Activated CD4-positive, alpha-beta memory T cell treated with anti-CD3 and anti-CD28 coated beads, Interleukin-2, amount 10 ng/mL, durations not matched to agents 7 days and 5 days (primary cell): ENCODE results near the gene TENM3. TPM values are rescaled to one million over a fixed set of nuclear protein-coding genes. Genes with fewer than 3 reads are reported as not detected.

Experiments
- CTCF ChIA-PET: fragments of 350-600 bp; sonication (Branson Sonifier 250); formaldehyde crosslinking; loops from one replicate; lab custom pipeline; 2021; ENCODE audit warnings: antibody characterized with exemption, inconsistent platforms; lab: Charles Lee
- POLR2A ChIA-PET: fragments of 350-600 bp; sonication (Branson Sonifier 250); formaldehyde crosslinking; loops from one replicate; lab custom pipeline; 2021; ENCODE audit warnings: antibody characterized with exemption; lab: Charles Lee
- DNase-seq: peaks from one replicate; pipeline ENCODE4 v3.0.0-alpha.2; 2020
- H3K27ac Mint-ChIP-seq: one replicate; pipeline ENCODE4 v1.8.0; 2021; ENCODE audit warnings: mild to moderate bottlenecking, mixed read lengths
- H3K27me3 Mint-ChIP-seq: one replicate; pipeline ENCODE4 v1.8.0; 2021; ENCODE audit warnings: mixed read lengths
- H3K36me3 Mint-ChIP-seq: one replicate; pipeline ENCODE4 v1.8.0; 2021; ENCODE audit warnings: low read depth, mixed read lengths
- H3K4me1 Mint-ChIP-seq: one replicate; pipeline ENCODE4 v1.8.0; 2021; ENCODE audit warnings: mixed read lengths
- H3K4me3 Mint-ChIP-seq: one replicate; pipeline ENCODE4 v1.8.0; 2021; ENCODE audit warnings: mild to moderate bottlenecking, mixed read lengths
- H3K9me3 Mint-ChIP-seq: one replicate; pipeline ENCODE4 v1.8.0; 2021; ENCODE audit warnings: mixed read lengths
- total RNA-seq, 2 experiments: library from RNA; stranded (reverse); gene quantifications; one replicate each; pipeline ENCODE4 v1.2.3, GENCODE V29; 2021

Gene TENM3
- total RNA-seq, 2 experiments from 2014 or later = not detected

GRCh38 chr4:182756161-182756690 is 513.0 kb downstream of the TENM3 start:
- Mint-ChIP-seq H3K4me1 (no peaks in the 10 kb centered on the region), H3K9me3 (no peaks in the 10 kb centered on the region), H3K4me3 (no peak overlapping the region), H3K36me3 (no peaks in the 10 kb centered on the region), H3K27ac (no peak overlapping the region), H3K27me3 (no peaks in the 10 kb centered on the region)
- ChIA-PET POLR2A (no interaction called here), CTCF (no interaction called here)
- no peak for DNase-seq

GRCh38 chr4:182758273-182758672 is 515.1 kb downstream of the TENM3 start:
- Mint-ChIP-seq H3K27ac (no peak overlapping the region), H3K36me3 (no peaks in the 10 kb centered on the region), H3K4me3 (no peak overlapping the region), H3K4me1 (no peaks in the 10 kb centered on the region), H3K9me3 (no peaks in the 10 kb centered on the region), H3K27me3 (no peaks in the 10 kb centered on the region)
- ChIA-PET POLR2A (no interaction called here), CTCF (no interaction called here)
- DNase-seq = no peak

GRCh38 chr4:182760551-182761043 is 517.4 kb downstream of the TENM3 start:
- H3K4me1 Mint-ChIP-seq = no peaks in the 10 kb centered on the region
- H3K4me3 Mint-ChIP-seq = no peak overlapping the region
- no peak for DNase-seq
- H3K27me3 Mint-ChIP-seq = no peaks in the 10 kb centered on the region
- H3K36me3 Mint-ChIP-seq = no peaks in the 10 kb centered on the region
- ChIA-PET POLR2A (no interaction called here), CTCF (no interaction called here)
- H3K27ac Mint-ChIP-seq = no peak overlapping the region
- no peaks in the 10 kb centered on the region for H3K9me3 Mint-ChIP-seq

DNA sequence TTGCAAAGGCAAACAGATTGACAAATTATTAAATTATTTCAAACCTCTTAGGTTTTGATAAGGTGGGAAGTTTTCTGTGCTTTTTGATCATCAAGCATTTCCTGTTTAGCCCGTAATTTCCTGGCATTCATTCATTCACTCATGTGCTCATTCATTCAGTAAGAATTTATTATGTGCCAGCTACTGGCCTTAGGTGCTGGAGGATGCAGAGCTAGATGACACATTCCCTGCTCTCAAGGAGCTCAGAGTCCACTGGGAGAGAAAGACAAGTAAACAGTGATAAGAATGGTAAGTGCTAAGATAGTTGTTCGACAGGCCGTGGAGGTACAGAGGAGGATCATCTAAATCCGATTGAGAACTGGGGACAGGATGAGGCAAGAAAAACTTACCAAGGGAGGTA is 520.9 kb downstream of the TENM3 start:
- no peak for DNase-seq
- H3K27me3 Mint-ChIP-seq = no peaks in the 10 kb centered on the region
- POLR2A ChIA-PET = no interaction called here
- H3K4me3 Mint-ChIP-seq = no peak overlapping the region
- H3K9me3 Mint-ChIP-seq = no peaks in the 10 kb centered on the region
- no peaks in the 10 kb centered on the region for H3K4me1 Mint-ChIP-seq
- H3K27ac Mint-ChIP-seq = no peak overlapping the region
- CTCF ChIA-PET = no interaction called here
- no peaks in the 10 kb centered on the region for H3K36me3 Mint-ChIP-seq

- ChIA-PET CTCF (no interaction called here), POLR2A (no interaction called here)
- H3K36me3 Mint-ChIP-seq = no peaks in the 10 kb centered on the region
- no peak overlapping the region for H3K4me3 Mint-ChIP-seq
- no peaks in the 10 kb centered on the region for H3K9me3 Mint-ChIP-seq
- no peaks in the 10 kb centered on the region for H3K4me1 Mint-ChIP-seq
- no peaks in the 10 kb centered on the region for H3K27me3 Mint-ChIP-seq
- no peak for DNase-seq
- H3K27ac Mint-ChIP-seq = no peak overlapping the region
These were observed 521.4 kb downstream of the TENM3 start for GRCh38 chr4:182764642-182765041.

DNA sequence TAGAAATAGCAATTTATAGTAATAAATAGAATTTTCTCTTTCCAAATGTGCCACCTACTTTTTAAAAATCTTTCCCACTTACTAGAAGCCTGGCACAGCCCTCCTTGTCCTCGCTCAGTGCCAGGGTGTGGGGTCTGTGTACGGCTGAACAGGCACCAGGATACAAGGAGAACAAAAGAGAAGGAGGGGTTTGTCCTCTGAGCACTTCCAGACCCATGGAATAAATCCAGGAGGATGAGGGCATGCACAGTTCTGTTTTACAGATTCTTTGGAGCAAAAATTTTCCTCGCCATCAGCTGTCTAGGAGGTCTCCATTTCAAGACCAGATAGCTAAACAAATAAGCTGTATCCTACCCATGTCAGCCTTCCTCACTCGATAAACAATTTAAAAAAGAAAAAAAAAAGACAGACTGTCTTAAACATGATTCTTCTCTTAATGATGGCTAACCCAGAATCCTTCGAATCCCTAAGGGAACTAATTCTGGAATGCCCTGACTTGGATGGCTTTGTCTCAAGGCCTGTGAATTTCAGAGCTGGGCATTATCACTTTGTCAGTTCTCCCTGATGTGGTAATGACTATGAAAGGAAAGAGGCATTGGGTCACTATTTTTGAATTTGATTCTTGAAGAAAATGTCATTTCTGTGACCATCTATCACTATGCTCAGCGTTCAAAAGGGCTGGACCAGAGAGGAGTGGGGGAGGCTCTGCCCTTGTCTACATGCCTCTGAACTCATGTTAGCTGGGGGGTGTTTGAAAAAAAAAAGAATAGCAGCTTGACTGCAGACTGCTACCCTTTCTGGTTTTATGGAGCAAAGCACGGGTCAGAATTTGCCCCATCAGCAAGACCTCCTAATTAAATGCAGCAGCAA is 523.0 kb downstream of the TENM3 start:
- CTCF ChIA-PET = no interaction called here
- DNase-seq = no peak
- Mint-ChIP-seq H3K9me3 (no peaks in the 10 kb centered on the region), H3K4me1 (no peaks in the 10 kb centered on the region), H3K36me3 (no peaks in the 10 kb centered on the region), H3K4me3 (no peak overlapping the region), H3K27ac (no peak overlapping the region), H3K27me3 (no peaks in the 10 kb centered on the region)
- POLR2A ChIA-PET = no interaction called here

DNA sequence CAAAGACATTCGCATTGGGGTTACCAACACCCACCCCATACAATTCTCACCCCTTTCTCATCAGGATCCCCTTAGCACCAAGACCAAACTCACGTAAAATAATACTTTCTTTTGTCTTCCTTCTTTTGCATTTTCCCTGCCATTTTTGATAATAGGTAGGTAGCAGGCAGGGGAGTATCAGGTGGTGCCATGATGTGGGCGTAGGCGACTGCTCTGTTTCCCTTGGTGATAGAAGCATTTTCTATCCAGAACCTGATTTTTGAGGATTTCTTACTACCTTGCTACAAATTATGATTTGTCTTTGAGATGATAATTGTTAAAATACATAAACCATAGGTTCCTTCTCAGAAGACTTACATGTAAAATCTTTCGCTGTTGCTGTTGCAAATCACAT is 523.7 kb downstream of the TENM3 start:
- no peaks in the 10 kb centered on the region for H3K27me3 Mint-ChIP-seq
- ChIA-PET CTCF (no interaction called here), POLR2A (no interaction called here)
- H3K9me3 Mint-ChIP-seq = no peaks in the 10 kb centered on the region
- no peaks in the 10 kb centered on the region for H3K4me1 Mint-ChIP-seq
- H3K36me3 Mint-ChIP-seq = no peaks in the 10 kb centered on the region
- no peak for DNase-seq
- H3K27ac Mint-ChIP-seq = no peak overlapping the region
- no peak overlapping the region for H3K4me3 Mint-ChIP-seq

- DNase-seq = no peak
- Mint-ChIP-seq H3K4me1 (no peaks in the 10 kb centered on the region), H3K27me3 (no peaks in the 10 kb centered on the region), H3K27ac (no peak overlapping the region), H3K36me3 (no peaks in the 10 kb centered on the region), H3K4me3 (no peak overlapping the region), H3K9me3 (no peaks in the 10 kb centered on the region)
- ChIA-PET CTCF (no interaction called here), POLR2A (no interaction called here)
These were observed 525.6 kb downstream of the TENM3 start for GRCh38 chr4:182768838-182769237.

DNA sequence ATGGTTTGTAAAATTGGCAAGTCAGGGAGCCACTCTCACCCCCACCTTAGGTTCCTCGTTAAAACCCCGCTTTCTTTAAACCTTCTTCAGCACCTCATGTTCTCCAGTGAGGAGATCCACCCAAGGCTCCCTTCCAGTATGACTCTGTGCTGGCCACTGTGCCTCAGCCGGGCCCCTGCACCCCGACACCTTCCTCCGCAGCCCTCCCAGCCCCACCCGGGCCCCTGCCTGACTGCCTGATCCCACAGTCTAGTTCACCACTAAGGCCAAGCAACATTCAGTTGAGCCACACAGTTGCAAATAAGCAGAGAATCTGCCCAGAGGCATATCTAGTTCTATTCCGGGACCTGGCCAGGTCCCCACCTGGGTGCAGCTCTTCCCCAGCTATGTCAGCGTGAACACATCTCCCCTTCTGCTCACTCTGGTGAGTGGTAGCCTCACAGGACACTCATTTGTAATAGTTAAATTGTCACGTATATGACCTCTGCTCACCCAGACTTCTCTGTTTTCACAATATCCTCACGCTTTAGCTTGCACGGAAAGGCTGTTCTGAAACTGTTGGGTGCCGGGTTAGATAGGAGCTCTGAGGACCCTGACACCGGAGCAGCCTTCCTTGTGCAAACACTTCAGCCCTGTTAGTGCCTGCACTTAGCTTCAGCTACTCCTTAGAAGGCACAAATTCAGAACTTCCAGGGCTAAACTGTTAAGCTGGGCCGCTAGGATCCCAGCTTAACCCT is 527.2 kb downstream of the TENM3 start:
- DNase-seq = no peak
- no peak overlapping the region for H3K4me3 Mint-ChIP-seq
- H3K27me3 Mint-ChIP-seq = no peaks in the 10 kb centered on the region
- no peak overlapping the region for H3K27ac Mint-ChIP-seq
- H3K4me1 Mint-ChIP-seq = no peaks in the 10 kb centered on the region
- ChIA-PET POLR2A (no interaction called here), CTCF (no interaction called here)
- H3K9me3 Mint-ChIP-seq = no peaks in the 10 kb centered on the region
- H3K36me3 Mint-ChIP-seq = no peaks in the 10 kb centered on the region

GRCh38 chr4:182770996-182771514 is 527.9 kb downstream of the TENM3 start:
- Mint-ChIP-seq H3K9me3 (no peaks in the 10 kb centered on the region), H3K27ac (no peak overlapping the region), H3K4me3 (no peak overlapping the region), H3K4me1 (no peaks in the 10 kb centered on the region), H3K36me3 (no peaks in the 10 kb centered on the region), H3K27me3 (no peaks in the 10 kb centered on the region)
- ChIA-PET CTCF (no interaction called here), POLR2A (interaction anchor here (0.6 kb wide), 1 partner anchor 21 kb away, joined by 3 read pairs; no protein-coding TSS in a partner anchor)
- DNase-seq = no peak

DNA sequence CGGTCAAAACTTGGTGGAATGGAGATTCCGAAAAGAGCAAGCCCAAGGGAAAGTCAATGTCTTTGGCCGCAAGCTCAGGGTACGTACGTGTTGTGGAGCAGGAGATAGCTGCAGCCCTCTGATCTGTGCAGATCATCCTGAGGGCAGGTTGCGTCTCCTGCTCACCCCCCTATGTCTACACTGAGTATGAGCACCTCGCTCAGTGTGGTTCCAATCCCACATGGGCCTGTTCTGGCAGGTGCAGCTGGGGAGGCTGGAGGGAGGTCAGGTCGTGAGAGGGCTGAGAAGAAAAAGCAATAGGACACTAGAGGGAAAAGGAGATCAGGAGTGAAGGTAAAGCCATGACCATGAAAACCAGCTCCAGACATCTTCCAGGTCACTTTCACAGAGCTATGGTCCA is 531.9 kb downstream of the TENM3 start:
- no peak for DNase-seq
- no peaks in the 10 kb centered on the region for H3K36me3 Mint-ChIP-seq
- H3K4me3 Mint-ChIP-seq = no peak overlapping the region
- H3K27me3 Mint-ChIP-seq = no peaks in the 10 kb centered on the region
- H3K27ac Mint-ChIP-seq = no peak overlapping the region
- H3K9me3 Mint-ChIP-seq = no peaks in the 10 kb centered on the region
- no peaks in the 10 kb centered on the region for H3K4me1 Mint-ChIP-seq
- ChIA-PET CTCF (no interaction called here), POLR2A (no interaction called here)

GRCh38 chr4:182776376-182777105 is 533.3 kb downstream of the TENM3 start:
- no peak overlapping the region for H3K27ac Mint-ChIP-seq

More at GRCh38 chr4:182776376-182777105, 533.3 kb downstream of the TENM3 start:
- H3K9me3 Mint-ChIP-seq = no peaks in the 10 kb centered on the region
- no peaks in the 10 kb centered on the region for H3K27me3 Mint-ChIP-seq
- ChIA-PET POLR2A (no interaction called here), CTCF (no interaction called here)
- H3K4me3 Mint-ChIP-seq = no peak overlapping the region
- DNase-seq = no peak
- H3K36me3 Mint-ChIP-seq = no peaks in the 10 kb centered on the region
- H3K4me1 Mint-ChIP-seq = no peaks in the 10 kb centered on the region
